Measurements from ENCODE around the gene NEU1. TPM values are rescaled to one million over a fixed set of nuclear protein-coding genes. Genes with fewer than 3 reads are reported as not detected.

Gene NEU1
- total and polyA plus RNA-seq, 4 donors: 53.2 to 82.5 (median 70.5) TPM

- WGBS, 2 donors: 4 to 29% methylated on average over 1 of the region's 1 CpG
- Histone ChIP-seq H3K4me3 (peak overlapping the region; percentile 24), H3K36me3 (ENCODE audit: control insufficient read depth in 4 of 4, insufficient read depth in 4 of 4, low read length in 4 of 4) (peaks cover 16 to 39% (median 32%) of the 10 kb centered on the region in 4 donors)
Measured at GRCh38 chr6:31837369-31838113, 25.1 kb downstream of the NEU1 start.

GRCh38 chr6:31836474-31837368 is 25.9 kb downstream of the NEU1 start:
- WGBS, 2 donors: 25 to 27% methylated on average over 12 of the region's 12 CpGs

More at GRCh38 chr6:31837369-31838113, 25.1 kb downstream of the NEU1 start:
- peaks cover 7 to 24% (median 11%) of the 10 kb centered on the region in 5 donors for H3K4me1 ChIP-seq (ENCODE audit: control insufficient read depth in 5 of 5, insufficient read depth in 5 of 5, low read length in 5 of 5)
- no peaks in the 10 kb centered on the region for H3K9me3 ChIP-seq (ENCODE audit: control insufficient read depth in 4 of 4, insufficient read depth in 3 of 4, low read length in 3 of 4)
- TF ChIP-seq CTCF (IDR thresholded peaks at IDR 0.05; ENCODE audit: control extremely low read depth, extremely low read depth): no peak
- H3K9ac ChIP-seq (ENCODE audit: insufficient read depth in 1 of 2, low read length in 2 of 2): peak overlapping the region in 1 of 2 donors; percentile 30
- DNase-seq: no peak
- H3K27ac ChIP-seq (ENCODE audit: low read depth in 1 of 2, low read length in 1 of 2): no peak overlapping the region
- no peaks in the 10 kb centered on the region for H3K27me3 ChIP-seq (ENCODE audit: control insufficient read depth in 3 of 3, insufficient read depth in 3 of 3, low read length in 2 of 3)
- no peak for ATAC-seq (ENCODE audit: insufficient read depth, low FRiP score)

GRCh38 chr6:31836047-31836473 is 26.6 kb downstream of the NEU1 start:
- no peaks in the 10 kb centered on the region for H3K9me3 ChIP-seq (ENCODE audit: control insufficient read depth in 4 of 4, insufficient read depth in 3 of 4, low read length in 3 of 4)
- no peak for TF ChIP-seq CTCF (IDR thresholded peaks at IDR 0.05; ENCODE audit: control extremely low read depth, extremely low read depth)
- peak overlapping the region; percentile 62 to 65 for H3K27ac ChIP-seq (ENCODE audit: low read depth in 1 of 2, low read length in 1 of 2)
- DNase-seq (peak in 1 of 3 donors; percentile 37), ATAC-seq (ENCODE audit: insufficient read depth, low FRiP score) (no peak)
- WGBS, 2 donors: 12 to 17% methylated on average over 14 of the region's 14 CpGs
- H3K9ac ChIP-seq (ENCODE audit: insufficient read depth in 1 of 2, low read length in 2 of 2): peak overlapping the region; percentile 8 to 87
- peaks cover 16 to 39% (median 31%) of the 10 kb centered on the region in 4 donors for H3K36me3 ChIP-seq (ENCODE audit: control insufficient read depth in 4 of 4, insufficient read depth in 4 of 4, low read length in 4 of 4)
- H3K4me3 ChIP-seq: peak overlapping the region; percentile 8
- no peaks in the 10 kb centered on the region for H3K27me3 ChIP-seq (ENCODE audit: control insufficient read depth in 3 of 3, insufficient read depth in 3 of 3, low read length in 2 of 3)
- peaks cover 7 to 28% (median 13%) of the 10 kb centered on the region in 5 donors for H3K4me1 ChIP-seq (ENCODE audit: control insufficient read depth in 5 of 5, insufficient read depth in 5 of 5, low read length in 5 of 5)

More at GRCh38 chr6:31836474-31837368, 25.9 kb downstream of the NEU1 start:
- ATAC-seq (ENCODE audit: insufficient read depth, low FRiP score) (no peak), DNase-seq (no peak)
- peaks cover 7 to 24% (median 11%) of the 10 kb centered on the region in 5 donors for H3K4me1 ChIP-seq (ENCODE audit: control insufficient read depth in 5 of 5, insufficient read depth in 5 of 5, low read length in 5 of 5)
- H3K9ac ChIP-seq (ENCODE audit: insufficient read depth in 1 of 2, low read length in 2 of 2): peak overlapping the region; percentile 8 to 87
- TF ChIP-seq CTCF (IDR thresholded peaks at IDR 0.05; ENCODE audit: control extremely low read depth, extremely low read depth): no peak
- no peaks in the 10 kb centered on the region for H3K9me3 ChIP-seq (ENCODE audit: control insufficient read depth in 4 of 4, insufficient read depth in 3 of 4, low read length in 3 of 4)
- peak overlapping the region; percentile 24 for H3K4me3 ChIP-seq
- H3K36me3 ChIP-seq (ENCODE audit: control insufficient read depth in 4 of 4, insufficient read depth in 4 of 4, low read length in 4 of 4): peaks cover 16 to 39% (median 32%) of the 10 kb centered on the region in 4 donors
- no peaks in the 10 kb centered on the region for H3K27me3 ChIP-seq (ENCODE audit: control insufficient read depth in 3 of 3, insufficient read depth in 3 of 3, low read length in 2 of 3)
- H3K27ac ChIP-seq (ENCODE audit: low read depth in 1 of 2, low read length in 1 of 2): peak overlapping the region; percentile 62 to 65
